HEK293 (cell line): ENCODE results near the gene MEF2C.

Experiments
- CTCF ChIA-PET: fragments of 350-600 bp; formaldehyde crosslinking; extraction: SDS; loops from one replicate; lab custom pipeline; 2021; ENCODE audit warnings: antibody characterized with exemption; lab: Yijun Ruan, JAX
- POLR2A ChIA-PET: fragments of 300-600 bp; formaldehyde crosslinking; extraction: SDS; loops from one replicate; lab custom pipeline; 2020; ENCODE audit warnings: antibody characterized with exemption, inconsistent platforms; lab: Yijun Ruan, JAX
- H3K27ac ChIP-seq: fragments of 200-500 bp; sonication (Bioruptor generic); 2 replicates; pipeline ENCODE4 v1.5.1; 2014; ENCODE audit warnings: low read depth, low read length, control low read depth, inconsistent platforms; ENCODE audit errors: extremely low read depth
- H3K36me3 ChIP-seq, 2 experiments: fragments of 200-500 bp in 1 of 2; sonication (Bioruptor generic) in 1 of 2; 1 replicate in 1 of 2; 2 replicates in 1 of 2; pipeline ENCODE4 v1.5.1; 2014 to 2017; ENCODE audit warnings: inconsistent platforms in 2 of 2, low read length in 2 of 2; ENCODE audit not compliant: control insufficient read depth in 2 of 2, insufficient read depth in 1 of 2
- H3K4me1 ChIP-seq: fragments of 200-500 bp; sonication (Bioruptor generic); 2 replicates; pipeline ENCODE4 v1.5.1; 2014; ENCODE audit warnings: mild to moderate bottlenecking, low read length, inconsistent platforms; ENCODE audit not compliant: control insufficient read depth, insufficient read depth
- H3K4me3 ChIP-seq: 2 replicates; pipeline ENCODE4 v1.5.1; 2011; ENCODE audit warnings: low read depth, mild to moderate bottlenecking, control low read depth, low read length, moderate library complexity
- H3K9me3 ChIP-seq: fragments of 200-500 bp; sonication (Bioruptor generic); 2 replicates; pipeline ENCODE4 v1.5.1; 2014; ENCODE audit warnings: low read depth, low read length, inconsistent platforms; ENCODE audit not compliant: control insufficient read depth, insufficient read depth
- ZBTB17 ChIP-seq: fragments of 450-650 bp; formaldehyde crosslinking; IDR thresholded peaks from 2 replicates; pipeline ENCODE4 v1.5.1; 2016; ENCODE audit warnings: missing biosample characterization, missing genetic modification characterization
- ZEB2 ChIP-seq: fragments of 450-650 bp; formaldehyde crosslinking; IDR thresholded peaks from 2 replicates; pipeline ENCODE4 v1.5.1; 2016; ENCODE audit warnings: missing biosample characterization, missing genetic modification characterization
- ZNF169 ChIP-seq: fragments of 450-650 bp; formaldehyde crosslinking; IDR thresholded peaks from 2 replicates; pipeline ENCODE4 v1.5.1; 2016; ENCODE audit warnings: missing biosample characterization, missing genetic modification characterization
- ZNF174 ChIP-seq: fragments of 450-650 bp; formaldehyde crosslinking; IDR thresholded peaks from 2 replicates; pipeline ENCODE4 v1.5.0; 2017; ENCODE audit warnings: missing biosample characterization, mild to moderate bottlenecking, missing genetic modification characterization
- ZNF211 ChIP-seq: fragments of 450-650 bp; formaldehyde crosslinking; IDR thresholded peaks from 2 replicates; pipeline ENCODE4 v1.5.1; 2016; ENCODE audit warnings: low read depth, missing biosample characterization, missing genetic modification characterization
- ZNF214 ChIP-seq: fragments of 450-650 bp; formaldehyde crosslinking; IDR thresholded peaks from 2 replicates; pipeline ENCODE4 v1.5.1; 2017; ENCODE audit warnings: missing biosample characterization, mild to moderate bottlenecking, missing genetic modification characterization, borderline replicate concordance
- ZNF311 ChIP-seq: fragments of 450-650 bp; formaldehyde crosslinking; IDR thresholded peaks from 2 replicates; pipeline ENCODE4 v1.5.1; 2017; ENCODE audit warnings: missing biosample characterization, missing genetic modification characterization, borderline replicate concordance
- ZNF324 ChIP-seq: fragments of 450-650 bp; formaldehyde crosslinking; IDR thresholded peaks from 2 replicates; pipeline ENCODE4 v1.5.1; 2016; ENCODE audit warnings: missing biosample characterization, missing genetic modification characterization
- ZNF335 ChIP-seq: fragments of 450-650 bp; formaldehyde crosslinking; conservative IDR thresholded peaks from 2 replicates; pipeline ENCODE4 v1.5.1; 2016; ENCODE audit warnings: missing biosample characterization, missing genetic modification characterization
- ZNF350 ChIP-seq: fragments of 450-650 bp; formaldehyde crosslinking; IDR thresholded peaks from 2 replicates; pipeline ENCODE4 v1.5.0; 2017; ENCODE audit warnings: missing biosample characterization, mild to moderate bottlenecking, missing genetic modification characterization
- ZNF354C ChIP-seq: fragments of 450-650 bp; formaldehyde crosslinking; IDR thresholded peaks from 2 replicates; pipeline ENCODE4 v1.5.1; 2016; ENCODE audit warnings: missing biosample characterization, missing genetic modification characterization, low read depth, borderline replicate concordance
- ZNF37A ChIP-seq: fragments of 450-650 bp; IDR thresholded peaks from 2 replicates; pipeline ENCODE4 v1.5.1; 2018; ENCODE audit warnings: missing biosample characterization, missing genetic modification characterization
- ZNF423 ChIP-seq: fragments of 450-650 bp; formaldehyde crosslinking; IDR thresholded peaks from 2 replicates; pipeline ENCODE4 v1.5.1; 2016; ENCODE audit warnings: missing biosample characterization, missing genetic modification characterization
- ZNF510 ChIP-seq: fragments of 450-650 bp; formaldehyde crosslinking; IDR thresholded peaks from 2 replicates; pipeline ENCODE4 v1.5.1; 2018; ENCODE audit warnings: mild to moderate bottlenecking, missing genetic modification characterization, missing biosample characterization; ENCODE audit not compliant: insufficient replicate concordance
- ZNF514 ChIP-seq: fragments of 450-650 bp; formaldehyde crosslinking; IDR thresholded peaks from 2 replicates; pipeline ENCODE4 v1.5.1; 2016; ENCODE audit warnings: missing biosample characterization, missing genetic modification characterization
- ZNF529 ChIP-seq: fragments of 450-650 bp; formaldehyde crosslinking; IDR thresholded peaks from 2 replicates; pipeline ENCODE4 v1.5.1; 2017; ENCODE audit warnings: missing genetic modification characterization, missing biosample characterization; ENCODE audit not compliant: insufficient replicate concordance
- ZNF664 ChIP-seq: fragments of 450-650 bp; formaldehyde crosslinking; IDR thresholded peaks from 2 replicates; pipeline ENCODE4 v1.5.1; 2016; ENCODE audit warnings: missing biosample characterization, missing genetic modification characterization
- ZNF677 ChIP-seq: fragments of 450-650 bp; IDR thresholded peaks from 2 replicates; pipeline ENCODE4 v1.5.0; 2018; ENCODE audit warnings: missing biosample characterization, mild to moderate bottlenecking, missing genetic modification characterization, moderate library complexity
- ZNF843 ChIP-seq: fragments of 450-650 bp; formaldehyde crosslinking; IDR thresholded peaks from 2 replicates; pipeline ENCODE4 v1.5.1; 2016; ENCODE audit warnings: missing biosample characterization, missing genetic modification characterization
- TF ChIP-seq, protein P1 (sequence below): fragments of 450-650 bp; formaldehyde crosslinking; IDR thresholded peaks from 2 replicates; pipeline ENCODE4 v1.5.0; 2017; ENCODE audit warnings: missing biosample characterization, missing genetic modification characterization, borderline replicate concordance
- TF ChIP-seq, protein P2 (sequence below): fragments of 450-650 bp; formaldehyde crosslinking; IDR thresholded peaks from 2 replicates; pipeline ENCODE4 v1.5.1; 2016; ENCODE audit warnings: missing biosample characterization, missing genetic modification characterization
- TF ChIP-seq, protein P3 (sequence below): fragments of 450-650 bp; formaldehyde crosslinking; IDR thresholded peaks from 2 replicates; pipeline ENCODE4 v1.5.1; 2016; ENCODE audit warnings: missing biosample characterization, missing genetic modification characterization

Gene MEF2C

DNA sequence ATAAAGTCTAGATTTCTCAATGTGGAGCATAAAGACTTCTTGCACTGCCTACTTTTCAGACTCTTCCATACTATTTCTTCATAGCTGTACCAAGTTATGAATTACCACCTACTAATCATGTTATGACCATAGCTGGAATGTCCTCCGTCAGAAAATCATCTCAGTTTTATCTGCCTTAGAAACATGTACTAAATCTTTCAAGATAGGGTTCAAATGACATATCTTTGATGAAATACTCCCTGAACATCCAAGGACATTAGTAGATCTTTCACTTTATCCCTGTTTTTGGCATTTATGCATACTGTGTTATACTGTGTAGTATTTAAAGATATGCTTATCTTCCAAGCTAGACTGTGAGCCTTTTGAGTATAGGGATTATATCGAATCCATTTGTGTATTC is 49.6 kb upstream of the MEF2C start:
- Histone ChIP-seq H3K36me3 (no peaks in the 10 kb centered on the region), H3K4me1 (no peaks in the 10 kb centered on the region), H3K4me3 (no peak overlapping the region), H3K9me3 (no peaks in the 10 kb centered on the region), H3K27ac (no peak overlapping the region)
- POLR2A ChIA-PET: no interaction called here
- CTCF ChIA-PET: no interaction called here
- TF ChIP-seq, protein P1, sequence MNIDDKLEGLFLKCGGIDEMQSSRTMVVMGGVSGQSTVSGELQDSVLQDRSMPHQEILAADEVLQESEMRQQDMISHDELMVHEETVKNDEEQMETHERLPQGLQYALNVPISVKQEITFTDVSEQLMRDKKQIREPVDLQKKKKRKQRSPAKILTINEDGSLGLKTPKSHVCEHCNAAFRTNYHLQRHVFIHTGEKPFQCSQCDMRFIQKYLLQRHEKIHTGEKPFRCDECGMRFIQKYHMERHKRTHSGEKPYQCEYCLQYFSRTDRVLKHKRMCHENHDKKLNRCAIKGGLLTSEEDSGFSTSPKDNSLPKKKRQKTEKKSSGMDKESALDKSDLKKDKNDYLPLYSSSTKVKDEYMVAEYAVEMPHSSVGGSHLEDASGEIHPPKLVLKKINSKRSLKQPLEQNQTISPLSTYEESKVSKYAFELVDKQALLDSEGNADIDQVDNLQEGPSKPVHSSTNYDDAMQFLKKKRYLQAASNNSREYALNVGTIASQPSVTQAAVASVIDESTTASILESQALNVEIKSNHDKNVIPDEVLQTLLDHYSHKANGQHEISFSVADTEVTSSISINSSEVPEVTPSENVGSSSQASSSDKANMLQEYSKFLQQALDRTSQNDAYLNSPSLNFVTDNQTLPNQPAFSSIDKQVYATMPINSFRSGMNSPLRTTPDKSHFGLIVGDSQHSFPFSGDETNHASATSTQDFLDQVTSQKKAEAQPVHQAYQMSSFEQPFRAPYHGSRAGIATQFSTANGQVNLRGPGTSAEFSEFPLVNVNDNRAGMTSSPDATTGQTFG (tag by site-specific recombination): no peak
- TF ChIP-seq ZNF37A (tag by site-specific recombination) (no peak), ZNF211 (tag by site-specific recombination) (no peak), ZNF677 (tag by site-specific recombination) (no peak), ZBTB17 (tag by site-specific recombination) (no peak)

DNA sequence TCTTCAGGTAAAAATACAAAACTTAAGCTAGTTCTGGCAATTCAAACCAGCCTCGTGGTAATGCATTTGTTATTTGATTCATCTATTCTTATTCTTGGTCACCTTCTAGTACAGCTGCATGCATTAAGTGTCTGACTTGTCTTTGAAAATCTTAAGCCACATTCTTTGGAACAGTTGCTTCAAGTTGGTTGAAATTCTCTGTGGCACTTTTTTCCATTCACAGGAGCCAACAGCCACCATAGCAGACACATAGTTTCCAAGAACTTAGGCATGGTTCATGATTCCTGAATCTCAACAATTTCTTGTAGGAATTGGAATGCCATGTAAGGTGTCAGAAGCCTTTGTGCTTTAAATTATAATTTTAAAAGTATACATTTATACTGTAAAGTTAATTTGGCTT is 47.4 kb upstream of the MEF2C start:
- H3K4me3 ChIP-seq: no peak overlapping the region
- no peak for TF ChIP-seq ZNF311 (tag by site-specific recombination)
- no peak overlapping the region for H3K27ac ChIP-seq
- H3K36me3 ChIP-seq: no peaks in the 10 kb centered on the region
- H3K4me1 ChIP-seq: no peaks in the 10 kb centered on the region
- POLR2A ChIA-PET: interaction anchor here (0.7 kb wide), 1 partner anchor 1480 kb away, joined by 3 read pairs; no protein-coding TSS in a partner anchor
- no peaks in the 10 kb centered on the region for H3K9me3 ChIP-seq
- CTCF ChIA-PET: no interaction called here

DNA sequence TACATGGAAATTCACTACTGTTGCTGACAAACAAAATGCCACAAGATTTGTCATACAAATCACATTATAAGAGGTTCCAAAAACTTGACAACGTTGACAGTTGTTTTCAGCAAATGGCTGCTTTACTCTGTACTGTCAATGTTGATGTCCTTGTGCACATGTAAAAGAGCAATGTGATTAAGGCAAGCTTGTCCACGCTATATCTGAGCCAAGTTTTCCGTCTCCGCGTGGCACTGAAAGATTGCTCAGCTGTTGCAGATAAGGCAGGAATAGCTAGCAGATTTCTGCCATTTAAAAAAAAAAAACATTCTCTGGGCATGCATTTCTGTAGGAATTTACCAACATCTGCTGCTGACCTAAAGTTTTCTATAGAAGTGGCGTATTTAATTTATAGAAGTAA is 46.4 kb upstream of the MEF2C start:
- TF ChIP-seq ZNF514 (tag by site-specific recombination) (no peak), ZNF510 (tag by site-specific recombination) (no peak), ZNF174 (tag by site-specific recombination) (no peak), ZNF354C (tag by site-specific recombination) (no peak), ZNF843 (tag by site-specific recombination) (no peak), ZNF169 (tag by site-specific recombination) (no peak), ZNF324 (no peak)
- no peak overlapping the region for H3K27ac ChIP-seq
- H3K36me3 ChIP-seq: no peaks in the 10 kb centered on the region
- H3K4me3 ChIP-seq: no peak overlapping the region
- no peaks in the 10 kb centered on the region for H3K9me3 ChIP-seq
- no peaks in the 10 kb centered on the region for H3K4me1 ChIP-seq
- CTCF ChIA-PET: no interaction called here
- POLR2A ChIA-PET: no interaction called here

DNA sequence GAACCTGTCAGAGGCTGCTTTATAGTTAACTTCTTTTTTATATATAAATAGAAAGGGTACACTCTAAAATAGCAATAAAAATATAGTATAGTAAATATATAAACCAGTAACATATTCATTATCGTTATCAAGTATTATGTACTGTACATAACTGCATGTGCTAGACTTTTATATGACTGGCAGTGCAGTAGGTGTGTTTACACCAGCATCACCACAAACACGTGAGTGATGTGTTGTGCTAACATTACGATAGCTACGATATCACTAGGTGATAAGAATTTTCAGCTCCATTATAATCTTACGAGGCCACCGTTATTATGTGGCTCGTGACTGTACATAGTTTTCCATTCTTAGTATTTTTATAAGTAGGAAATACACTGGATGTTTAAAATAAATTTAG is 43.8 kb upstream of the MEF2C start:
- ChIA-PET POLR2A (interaction anchor here (0.6 kb wide), 1 partner anchor 8 kb away, joined by 3 read pairs; no protein-coding TSS in a partner anchor), CTCF (interaction anchor here (0.7 kb wide), 1 partner anchor 200 kb away, joined by 3 read pairs; no protein-coding TSS in a partner anchor)
- no peak overlapping the region for H3K27ac ChIP-seq
- no peaks in the 10 kb centered on the region for H3K9me3 ChIP-seq
- no peak overlapping the region for H3K4me3 ChIP-seq
- H3K36me3 ChIP-seq: no peaks in the 10 kb centered on the region
- no peaks in the 10 kb centered on the region for H3K4me1 ChIP-seq
- no peak for TF ChIP-seq ZNF664 (tag by site-specific recombination)
- TF ChIP-seq, protein P2, sequence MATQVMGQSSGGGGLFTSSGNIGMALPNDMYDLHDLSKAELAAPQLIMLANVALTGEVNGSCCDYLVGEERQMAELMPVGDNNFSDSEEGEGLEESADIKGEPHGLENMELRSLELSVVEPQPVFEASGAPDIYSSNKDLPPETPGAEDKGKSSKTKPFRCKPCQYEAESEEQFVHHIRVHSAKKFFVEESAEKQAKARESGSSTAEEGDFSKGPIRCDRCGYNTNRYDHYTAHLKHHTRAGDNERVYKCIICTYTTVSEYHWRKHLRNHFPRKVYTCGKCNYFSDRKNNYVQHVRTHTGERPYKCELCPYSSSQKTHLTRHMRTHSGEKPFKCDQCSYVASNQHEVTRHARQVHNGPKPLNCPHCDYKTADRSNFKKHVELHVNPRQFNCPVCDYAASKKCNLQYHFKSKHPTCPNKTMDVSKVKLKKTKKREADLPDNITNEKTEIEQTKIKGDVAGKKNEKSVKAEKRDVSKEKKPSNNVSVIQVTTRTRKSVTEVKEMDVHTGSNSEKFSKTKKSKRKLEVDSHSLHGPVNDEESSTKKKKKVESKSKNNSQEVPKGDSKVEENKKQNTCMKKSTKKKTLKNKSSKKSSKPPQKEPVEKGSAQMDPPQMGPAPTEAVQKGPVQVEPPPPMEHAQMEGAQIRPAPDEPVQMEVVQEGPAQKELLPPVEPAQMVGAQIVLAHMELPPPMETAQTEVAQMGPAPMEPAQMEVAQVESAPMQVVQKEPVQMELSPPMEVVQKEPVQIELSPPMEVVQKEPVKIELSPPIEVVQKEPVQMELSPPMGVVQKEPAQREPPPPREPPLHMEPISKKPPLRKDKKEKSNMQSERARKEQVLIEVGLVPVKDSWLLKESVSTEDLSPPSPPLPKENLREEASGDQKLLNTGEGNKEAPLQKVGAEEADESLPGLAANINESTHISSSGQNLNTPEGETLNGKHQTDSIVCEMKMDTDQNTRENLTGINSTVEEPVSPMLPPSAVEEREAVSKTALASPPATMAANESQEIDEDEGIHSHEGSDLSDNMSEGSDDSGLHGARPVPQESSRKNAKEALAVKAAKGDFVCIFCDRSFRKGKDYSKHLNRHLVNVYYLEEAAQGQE (tag by site-specific recombination): no peak
- no peak for TF ChIP-seq ZNF335 (tag by site-specific recombination)
- no peak for TF ChIP-seq ZNF529 (tag by site-specific recombination)
- TF ChIP-seq, protein P3, sequence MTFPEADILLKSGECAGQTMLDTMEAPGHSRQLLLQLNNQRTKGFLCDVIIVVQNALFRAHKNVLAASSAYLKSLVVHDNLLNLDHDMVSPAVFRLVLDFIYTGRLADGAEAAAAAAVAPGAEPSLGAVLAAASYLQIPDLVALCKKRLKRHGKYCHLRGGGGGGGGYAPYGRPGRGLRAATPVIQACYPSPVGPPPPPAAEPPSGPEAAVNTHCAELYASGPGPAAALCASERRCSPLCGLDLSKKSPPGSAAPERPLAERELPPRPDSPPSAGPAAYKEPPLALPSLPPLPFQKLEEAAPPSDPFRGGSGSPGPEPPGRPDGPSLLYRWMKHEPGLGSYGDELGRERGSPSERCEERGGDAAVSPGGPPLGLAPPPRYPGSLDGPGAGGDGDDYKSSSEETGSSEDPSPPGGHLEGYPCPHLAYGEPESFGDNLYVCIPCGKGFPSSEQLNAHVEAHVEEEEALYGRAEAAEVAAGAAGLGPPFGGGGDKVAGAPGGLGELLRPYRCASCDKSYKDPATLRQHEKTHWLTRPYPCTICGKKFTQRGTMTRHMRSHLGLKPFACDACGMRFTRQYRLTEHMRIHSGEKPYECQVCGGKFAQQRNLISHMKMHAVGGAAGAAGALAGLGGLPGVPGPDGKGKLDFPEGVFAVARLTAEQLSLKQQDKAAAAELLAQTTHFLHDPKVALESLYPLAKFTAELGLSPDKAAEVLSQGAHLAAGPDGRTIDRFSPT (tag by site-specific recombination): no peak
- TF ChIP-seq ZNF350 (tag by site-specific recombination): no peak
- no peak for TF ChIP-seq ZNF423 (tag by site-specific recombination)
- no peak for TF ChIP-seq ZEB2
- no peak for TF ChIP-seq ZNF214 (tag by site-specific recombination)
